ENCODE data around the gene CROCC2. TPM values are rescaled to one million over a fixed set of nuclear protein-coding genes. Genes with fewer than 3 reads are reported as not detected.

Gene CROCC2
- total and polyA plus RNA-seq, 2 of the 13 experiments (the other 11 are each of a cell fraction or from before 2014, with no cell fraction given) = not detected

DNA sequence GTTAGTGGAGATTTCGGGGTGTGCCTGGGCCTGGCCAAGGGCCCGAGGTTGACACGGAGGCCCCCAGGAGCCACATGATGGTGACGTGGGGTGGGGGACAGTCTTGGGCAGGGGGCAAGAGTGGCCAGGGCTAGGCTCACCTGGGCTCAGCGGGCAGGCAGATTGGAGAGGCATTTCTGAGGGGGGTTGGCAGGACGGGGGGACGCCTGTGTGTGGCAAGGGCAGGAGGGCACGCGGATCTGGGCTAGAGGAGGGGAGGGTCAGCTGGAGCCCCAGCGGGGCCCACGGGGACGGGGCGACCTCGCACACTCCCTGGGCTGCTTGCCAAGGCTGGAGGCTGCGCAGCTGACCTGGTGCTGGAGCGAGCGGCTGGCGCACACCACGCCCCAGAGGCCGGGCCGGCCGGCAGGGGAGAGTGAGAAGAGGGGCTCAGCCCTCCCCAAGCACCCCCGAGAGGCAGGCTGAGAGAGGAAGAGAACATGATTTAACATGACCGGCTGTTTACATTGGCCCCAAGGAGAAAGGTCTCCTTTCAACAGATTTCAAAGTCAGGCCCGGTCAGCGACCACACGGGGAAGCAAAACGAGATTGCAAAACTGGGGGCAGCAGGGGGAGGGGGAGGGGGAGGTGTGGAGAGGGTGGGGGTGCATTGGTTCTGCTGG lies 54.3 kb downstream of the CROCC2 start (continued):
- TF ChIP-seq ASH2L (IDR thresholded peaks at IDR 0.05; ENCODE audit: insufficient read length, low read depth, low read length) (no peak), ZNF251 (CRISPR knock-in tag; IDR thresholded peaks at IDR 0.05) (no peak), FOXO4 (CRISPR knock-in tag; conservative IDR thresholded peaks at IDR 0.05) (peak; percentile 86; the same call in 1 of the 2 replicates), ZBTB26 (CRISPR knock-in tag; IDR thresholded peaks at IDR 0.05; ENCODE audit: borderline replicate concordance) (0 out of 2 replicates have a peak, but pooled peaks have one; percentile 37), ZNF12 (CRISPR knock-in tag; IDR thresholded peaks at IDR 0.05) (0 out of 2 replicates have a peak, but pooled peaks have one; percentile 15), ZNF740 (CRISPR knock-in tag; IDR thresholded peaks at IDR 0.05) (peak; percentile 52; the same call in 1 of the 2 replicates), ZNF30 (CRISPR knock-in tag; IDR thresholded peaks at IDR 0.05) (no peak), ZNF75D (CRISPR knock-in tag; IDR thresholded peaks at IDR 0.05; ENCODE audit: borderline replicate concordance) (no peak), HMGXB4 (CRISPR knock-in tag; IDR thresholded peaks at IDR 0.05; ENCODE audit: borderline replicate concordance in 1 of 2, low read depth in 1 of 2) (peak; percentile 20 to 47; a peak in 1 of 4 replicates), DMAP1 (CRISPR knock-in tag; IDR thresholded peaks at IDR 0.05) (peak; percentile 46; the same call in 1 of the 2 replicates), AGO2 (optimal IDR thresholded peaks at IDR 0.05; ENCODE audit: low read depth, low read length) (peak; percentile 83), ZNF124 (CRISPR knock-in tag; IDR thresholded peaks at IDR 0.05) (peak; percentile 78; the same call in 1 of the 2 replicates), NR2F2 (IDR thresholded peaks at IDR 0.05; ENCODE audit: borderline replicate concordance, low read depth) (peak; percentile 62; the same call in 1 of the 2 replicates), ZMAT3 (CRISPR knock-in tag; conservative IDR thresholded peaks at IDR 0.05) (no peak), POLR2AphosphoS5 (IDR thresholded peaks at IDR 0.05; ENCODE audit: low read depth, low read length) (no peak), ZNF776 (CRISPR knock-in tag; IDR thresholded peaks at IDR 0.05) (peak; percentile 97), NFIC (IDR thresholded peaks at IDR 0.05; ENCODE audit: low read length) (no peak), NCOR1 (IDR thresholded peaks at IDR 0.05; ENCODE audit: borderline replicate concordance, low read length) (peak; percentile 75; the same call in 1 of the 2 replicates), ZSCAN25 (CRISPR knock-in tag; IDR thresholded peaks at IDR 0.05) (peak; percentile 100), ZNF136 (CRISPR knock-in tag; IDR thresholded peaks at IDR 0.05; ENCODE audit: low read depth) (0 out of 2 replicates have a peak, but pooled peaks have one; percentile 59), NFE2L2 (IDR thresholded peaks at IDR 0.05; ENCODE audit: low read length) (no peak)
- TF ChIP-seq, protein P1, sequence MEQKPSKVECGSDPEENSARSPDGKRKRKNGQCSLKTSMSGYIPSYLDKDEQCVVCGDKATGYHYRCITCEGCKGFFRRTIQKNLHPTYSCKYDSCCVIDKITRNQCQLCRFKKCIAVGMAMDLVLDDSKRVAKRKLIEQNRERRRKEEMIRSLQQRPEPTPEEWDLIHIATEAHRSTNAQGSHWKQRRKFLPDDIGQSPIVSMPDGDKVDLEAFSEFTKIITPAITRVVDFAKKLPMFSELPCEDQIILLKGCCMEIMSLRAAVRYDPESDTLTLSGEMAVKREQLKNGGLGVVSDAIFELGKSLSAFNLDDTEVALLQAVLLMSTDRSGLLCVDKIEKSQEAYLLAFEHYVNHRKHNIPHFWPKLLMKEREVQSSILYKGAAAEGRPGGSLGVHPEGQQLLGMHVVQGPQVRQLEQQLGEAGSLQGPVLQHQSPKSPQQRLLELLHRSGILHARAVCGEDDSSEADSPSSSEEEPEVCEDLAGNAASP (CRISPR knock-in tag; IDR thresholded peaks at IDR 0.05; ENCODE audit: borderline replicate concordance) = peak; percentile 26; the same call in 1 of the 2 replicates
- TF ChIP-seq, protein P2, sequence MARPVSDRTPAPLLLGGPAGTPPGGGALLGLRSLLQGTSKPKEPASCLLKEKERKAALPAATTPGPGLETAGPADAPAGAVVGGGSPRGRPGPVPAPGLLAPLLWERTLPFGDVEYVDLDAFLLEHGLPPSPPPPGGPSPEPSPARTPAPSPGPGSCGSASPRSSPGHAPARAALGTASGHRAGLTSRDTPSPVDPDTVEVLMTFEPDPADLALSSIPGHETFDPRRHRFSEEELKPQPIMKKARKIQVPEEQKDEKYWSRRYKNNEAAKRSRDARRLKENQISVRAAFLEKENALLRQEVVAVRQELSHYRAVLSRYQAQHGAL (CRISPR knock-in tag; IDR thresholded peaks at IDR 0.05; ENCODE audit: not compliant biosample characterization) = no peak

Measured in HepG2 (cell line).